ENCODE results near the gene SALL2.

- TF ChIP-seq, protein P1, sequence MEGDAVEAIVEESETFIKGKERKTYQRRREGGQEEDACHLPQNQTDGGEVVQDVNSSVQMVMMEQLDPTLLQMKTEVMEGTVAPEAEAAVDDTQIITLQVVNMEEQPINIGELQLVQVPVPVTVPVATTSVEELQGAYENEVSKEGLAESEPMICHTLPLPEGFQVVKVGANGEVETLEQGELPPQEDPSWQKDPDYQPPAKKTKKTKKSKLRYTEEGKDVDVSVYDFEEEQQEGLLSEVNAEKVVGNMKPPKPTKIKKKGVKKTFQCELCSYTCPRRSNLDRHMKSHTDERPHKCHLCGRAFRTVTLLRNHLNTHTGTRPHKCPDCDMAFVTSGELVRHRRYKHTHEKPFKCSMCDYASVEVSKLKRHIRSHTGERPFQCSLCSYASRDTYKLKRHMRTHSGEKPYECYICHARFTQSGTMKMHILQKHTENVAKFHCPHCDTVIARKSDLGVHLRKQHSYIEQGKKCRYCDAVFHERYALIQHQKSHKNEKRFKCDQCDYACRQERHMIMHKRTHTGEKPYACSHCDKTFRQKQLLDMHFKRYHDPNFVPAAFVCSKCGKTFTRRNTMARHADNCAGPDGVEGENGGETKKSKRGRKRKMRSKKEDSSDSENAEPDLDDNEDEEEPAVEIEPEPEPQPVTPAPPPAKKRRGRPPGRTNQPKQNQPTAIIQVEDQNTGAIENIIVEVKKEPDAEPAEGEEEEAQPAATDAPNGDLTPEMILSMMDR (IDR thresholded peaks at IDR 0.05) = no peak
- TF ChIP-seq YY1 (IDR thresholded peaks at IDR 0.05; ENCODE audit: low read depth) (no peak), RFX5 (IDR thresholded peaks at IDR 0.05; ENCODE audit: low read length) (no peak)
- TF ChIP-seq, protein P2, sequence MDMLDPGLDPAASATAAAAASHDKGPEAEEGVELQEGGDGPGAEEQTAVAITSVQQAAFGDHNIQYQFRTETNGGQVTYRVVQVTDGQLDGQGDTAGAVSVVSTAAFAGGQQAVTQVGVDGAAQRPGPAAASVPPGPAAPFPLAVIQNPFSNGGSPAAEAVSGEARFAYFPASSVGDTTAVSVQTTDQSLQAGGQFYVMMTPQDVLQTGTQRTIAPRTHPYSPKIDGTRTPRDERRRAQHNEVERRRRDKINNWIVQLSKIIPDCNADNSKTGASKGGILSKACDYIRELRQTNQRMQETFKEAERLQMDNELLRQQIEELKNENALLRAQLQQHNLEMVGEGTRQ (IDR thresholded peaks at IDR 0.05; ENCODE audit: borderline replicate concordance, low read depth, low read length) = no peak
These were observed 49.5 kb upstream of the SALL2 start for GRCh38 chr14:21575661-21576060.

Measured in SK-N-SH (cell line).